ENCODE measurements around the gene CNOT6L.
"Not testable (repeated sequence)": the region's sequence is repeated elsewhere in the genome, so short reads cannot be mapped to it uniquely, and the experiment has no call there.

CNOT6L gene

GRCh38 chr4:77818602-77819403 lies at the start of gene CNOT6L:
Gene CNOT6L, minus strand, starts transcription at chr4:77819368. Its CDS starts 60 bp downstream, at chr4:77819308.
- no peak for DNase-seq

DNA sequence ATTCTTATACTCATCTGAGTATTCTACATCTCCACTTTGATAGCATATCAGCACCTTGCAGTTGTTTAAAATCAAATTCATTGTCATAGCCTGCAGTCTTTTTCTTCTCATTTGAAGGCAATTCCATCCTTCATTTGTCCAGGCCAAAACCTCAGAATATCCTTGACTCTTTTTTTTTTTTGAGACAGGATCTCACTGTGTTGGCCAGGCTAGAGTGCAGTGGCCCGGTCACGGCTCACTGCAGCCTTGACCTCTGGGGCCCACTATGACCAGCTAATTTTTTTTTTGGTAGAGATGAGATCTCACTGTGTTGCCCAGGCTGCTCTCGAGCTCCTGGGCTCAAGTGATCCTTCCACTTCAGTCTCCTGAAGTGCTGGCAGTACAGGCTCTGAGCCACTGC lies 46.1 kb upstream of the CNOT6L start:
- no peak for DNase-seq

- not testable (repeated sequence) for DNase-seq
Measured at GRCh38 chr4:77863341-77863740, 44.2 kb upstream of the CNOT6L start.

GRCh38 chr4:77862478-77863216 lies 43.5 kb upstream of the CNOT6L start, which contains the start of gene MRPL1:
Gene MRPL1, plus strand, starts transcription at chr4:77862830. Its CDS starts 19 bp downstream, at chr4:77862849.
- DNase-seq = peak; percentile 94

GRCh38 chr4:77861495-77861894 lies 42.3 kb upstream of the CNOT6L start:
- no peak for DNase-seq

- DNase-seq = no peak
Measured at GRCh38 chr4:77859256-77859655, 40.1 kb upstream of the CNOT6L start.

DNA sequence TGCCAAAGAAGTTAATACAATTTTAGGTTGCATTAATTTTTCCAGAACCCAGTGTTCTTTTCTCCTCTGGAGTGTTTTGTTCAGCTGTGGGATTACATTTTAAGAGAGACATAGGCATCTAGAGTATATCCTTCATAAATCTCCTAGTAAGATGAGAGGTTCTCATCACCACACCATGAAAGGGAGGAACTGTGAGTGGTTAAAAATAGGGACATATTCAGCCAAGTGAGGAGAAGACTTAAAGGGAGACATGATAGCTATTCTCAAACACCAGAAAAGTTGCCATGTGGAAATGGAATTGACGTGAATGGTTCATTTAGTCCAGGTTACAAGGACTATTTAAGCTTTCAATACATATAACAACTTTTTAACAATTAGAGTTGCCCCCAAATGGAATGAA lies 37.0 kb upstream of the CNOT6L start:
- DNase-seq = no peak

DNA sequence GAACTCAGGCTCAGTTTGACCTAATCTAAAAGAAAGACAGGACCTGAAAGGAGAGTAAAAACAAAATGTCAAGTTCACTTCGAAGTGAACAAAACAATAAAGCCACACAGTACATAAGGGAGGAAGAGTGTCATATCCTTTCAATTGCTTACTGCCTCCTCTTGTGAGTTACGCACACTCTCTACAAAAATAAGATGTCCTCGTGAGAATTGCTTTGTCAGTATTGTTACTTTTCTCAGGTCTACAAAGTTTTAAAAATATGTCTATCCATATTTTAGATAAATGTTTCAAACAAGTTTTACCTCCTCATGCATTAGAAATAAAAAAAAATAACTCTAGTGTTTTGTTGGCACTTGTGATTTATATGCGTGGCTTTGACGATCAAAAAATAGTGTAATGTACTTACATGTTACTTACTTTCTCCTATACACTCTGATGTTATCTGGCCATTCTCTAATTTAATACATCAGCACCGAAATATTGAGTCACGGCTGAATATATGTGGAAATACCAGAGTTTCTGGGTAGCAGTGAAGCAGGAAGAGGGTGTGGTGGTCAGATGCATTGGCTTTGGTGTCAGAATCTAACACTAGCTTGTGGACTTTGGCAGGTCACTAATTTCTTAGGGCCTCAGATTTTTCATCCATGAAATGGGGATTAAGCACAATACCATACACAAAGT lies 35.4 kb upstream of the CNOT6L start:
- DNase-seq = no peak

DNA sequence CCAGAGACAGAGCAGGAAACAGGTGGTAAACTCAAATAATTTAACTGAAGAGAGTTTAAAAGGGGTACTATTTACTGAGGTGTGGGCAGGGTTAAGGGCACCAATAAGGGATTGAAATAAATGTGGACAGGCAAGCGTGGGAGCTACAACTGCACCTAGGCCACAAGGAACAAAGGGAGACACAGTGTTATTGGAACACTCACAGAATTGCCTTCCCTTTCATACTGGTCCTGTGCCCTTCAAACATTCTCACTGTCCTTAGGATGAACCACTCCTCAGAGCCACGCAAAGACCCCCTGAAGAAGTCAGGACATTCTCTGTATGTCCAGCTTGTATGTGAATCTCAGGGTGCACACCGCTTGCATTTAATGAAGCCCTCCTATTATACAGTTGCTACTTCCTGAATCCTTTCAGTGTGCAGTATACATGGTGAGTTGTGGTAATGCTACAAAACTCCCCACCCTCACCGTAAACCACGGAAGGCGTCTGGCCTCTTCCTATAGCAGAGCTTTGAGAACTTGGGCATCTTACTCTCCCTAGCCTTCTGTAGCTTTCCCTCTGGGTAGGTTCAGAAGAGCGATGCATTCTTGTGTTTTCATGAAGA lies 33.8 kb upstream of the CNOT6L start:
- no peak for DNase-seq

GRCh38 chr4:77849278-77849965 lies 30.3 kb upstream of the CNOT6L start:
- no peak for DNase-seq

DNA sequence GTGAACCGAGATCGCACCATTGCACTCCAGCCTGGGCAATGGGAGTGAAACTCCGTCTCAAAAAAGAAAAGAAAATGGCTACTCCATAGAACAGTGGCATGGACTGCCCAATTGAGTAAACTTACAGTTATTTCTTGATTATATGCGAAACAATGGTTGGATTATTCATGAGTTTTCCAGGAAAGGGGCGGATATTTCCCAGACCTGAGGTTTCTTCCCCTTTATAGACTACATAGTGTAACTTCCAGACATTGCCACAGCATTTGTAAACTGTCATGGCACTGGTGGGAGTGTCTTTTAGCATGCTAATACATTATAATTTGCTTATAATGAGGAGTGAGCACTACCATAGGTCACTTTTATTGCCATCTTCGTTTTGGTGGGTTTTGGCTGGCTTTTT lies 29.3 kb upstream of the CNOT6L start:
- DNase-seq = no peak

- no peak for DNase-seq
Measured at GRCh38 chr4:77845929-77846328, 26.8 kb upstream of the CNOT6L start.

DNA sequence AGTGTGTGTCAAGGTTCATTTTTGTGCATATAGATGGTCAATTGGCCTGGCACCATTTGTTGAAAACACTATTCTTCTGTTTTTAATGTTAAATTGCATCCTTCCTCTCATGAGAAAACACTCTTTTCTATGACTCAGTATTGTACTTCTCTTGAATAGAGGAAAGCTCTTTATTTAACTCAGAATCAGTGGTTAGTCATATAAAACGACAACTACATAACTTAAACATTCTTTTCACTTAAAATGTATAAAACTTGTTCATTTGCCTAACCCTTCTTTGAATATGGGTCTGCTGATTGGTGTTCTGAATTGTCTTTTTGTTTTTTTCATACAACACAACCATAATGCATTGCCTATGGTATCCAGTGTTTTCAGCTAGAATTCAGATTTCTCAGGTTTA lies 26.2 kb upstream of the CNOT6L start:
- DNase-seq = no peak

DNA sequence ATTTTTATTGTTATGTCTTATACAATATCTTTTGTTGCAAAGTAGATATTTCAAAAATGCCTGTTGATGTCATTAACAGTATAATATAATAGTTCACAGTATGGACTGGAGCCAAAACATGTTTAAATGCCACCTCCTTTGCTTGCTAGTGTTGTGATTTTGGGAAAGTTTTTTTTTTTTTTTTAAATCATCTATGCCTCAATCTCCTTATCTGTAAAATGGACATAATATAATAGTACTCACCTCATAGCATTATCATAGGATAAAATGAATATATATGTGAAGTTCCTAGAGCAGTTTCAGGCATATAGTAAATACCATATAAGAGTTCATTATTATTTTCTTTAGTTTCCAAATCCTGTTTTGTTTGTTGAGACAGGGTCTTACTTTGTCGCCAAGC lies 25.2 kb upstream of the CNOT6L start:
- DNase-seq = no peak

GRCh38 chr4:77843628-77844027 lies 24.5 kb upstream of the CNOT6L start:
- DNase-seq = no peak

GRCh38 chr4:77834403-77834802 lies 15.2 kb upstream of the CNOT6L start:
- no peak for DNase-seq

DNA sequence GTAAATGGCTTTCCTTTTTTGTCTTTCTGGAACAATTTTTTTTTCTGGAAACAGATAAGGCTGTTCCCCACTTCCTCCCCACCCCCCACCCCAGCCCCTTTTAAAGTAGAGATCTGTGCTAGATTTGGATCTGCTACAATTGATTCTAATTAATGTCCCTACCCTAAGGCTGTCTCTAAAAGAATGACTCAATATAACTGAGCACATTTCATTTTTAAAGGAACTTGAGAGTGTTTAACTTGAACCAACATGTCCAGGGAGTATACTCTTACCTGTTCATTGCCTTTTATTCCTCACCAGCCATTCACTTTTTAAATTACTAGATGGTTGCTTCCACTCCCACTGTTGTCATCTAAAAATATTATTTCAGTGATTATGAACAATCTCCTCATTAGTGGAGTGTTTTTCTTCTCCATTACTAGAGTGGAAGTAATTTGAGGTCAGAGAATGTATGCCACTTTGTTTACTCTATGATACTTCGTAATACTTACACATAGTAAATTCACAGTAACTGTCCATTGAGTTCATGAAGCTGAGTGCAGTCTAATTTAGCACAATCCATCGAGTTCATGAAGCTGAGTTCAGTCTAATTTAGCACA lies 14.1 kb upstream of the CNOT6L start:
- no peak for DNase-seq

GRCh38 chr4:77827343-77827742 lies 8.2 kb upstream of the CNOT6L start:
- DNase-seq = no peak

DNA sequence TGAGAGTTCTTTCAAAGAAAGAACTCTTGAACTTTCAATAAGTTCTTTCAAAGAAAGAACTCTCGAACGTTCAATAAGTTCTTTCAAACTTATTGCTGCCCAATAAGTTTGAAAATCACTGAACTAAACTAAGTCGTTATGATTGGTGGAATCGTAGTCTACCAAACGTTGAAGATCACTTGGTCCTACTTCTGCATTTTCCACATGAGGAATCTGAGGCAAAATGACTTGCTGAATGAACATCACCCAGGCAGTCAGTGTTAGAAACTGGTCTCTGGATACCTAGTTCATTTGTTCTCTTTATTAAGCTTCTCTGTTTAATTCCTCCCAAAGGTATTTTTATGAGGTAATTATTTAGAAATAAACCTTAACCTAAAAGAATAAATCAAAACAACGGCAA lies 7.1 kb upstream of the CNOT6L start:
- DNase-seq = no peak

DNA sequence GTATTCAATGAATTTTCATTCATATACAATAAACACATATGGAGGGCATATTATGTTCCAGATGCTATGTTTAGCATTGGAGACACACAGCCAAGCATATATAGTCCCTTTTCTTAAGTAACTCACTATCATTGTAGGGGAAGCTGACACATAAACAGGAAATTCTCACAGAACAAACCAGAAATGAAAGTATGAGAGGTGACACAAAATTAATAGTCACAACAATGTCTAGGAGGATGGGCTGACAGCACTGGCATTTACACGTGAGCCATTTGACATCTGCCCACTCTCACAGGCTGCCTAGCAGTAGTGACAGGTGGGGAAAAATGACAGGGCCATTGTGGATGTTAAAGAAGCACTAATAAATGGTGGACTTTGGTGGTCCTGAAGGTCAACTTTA lies 2.6 kb upstream of the CNOT6L start:
- DNase-seq = no peak

- DNase-seq = no peak
Measured at GRCh38 chr4:77820649-77821561, 1.7 kb upstream of the CNOT6L start.
